T-cell (primary cell): ENCODE measurements around the gene FGD3. TPM values are rescaled to one million over a fixed set of nuclear protein-coding genes. Genes with fewer than 3 reads are reported as not detected.
A peak's percentile ranks its signal among the peaks of the same experiment; 100 is the strongest.

Experiments used
- ATAC-seq, 4 experiments: fragments of 200-7000 bp in 3 of 4; fragments of 150-1000 bp in 1 of 4; cut with Tn5 transposase; replicated peaks in 1 of 4; 1 replicate in 3 of 4; 2 replicates in 1 of 4; pipeline ENCODE4 v1.10.0; 2021; ENCODE audit warnings: moderate library complexity in 3 of 4, mild to moderate bottlenecking in 2 of 4, moderate number of reproducible peaks in 1 of 4
- CTCF ChIA-PET, 2 donors: fragments of 300-600 bp; sonication (Branson Sonifier 250); formaldehyde crosslinking; loops; one replicate each; lab custom pipeline; 2022; ENCODE audit warnings: antibody characterized with exemption in 2 of 2; lab: Charles Lee
- POLR2A ChIA-PET, 2 donors: fragments of 300-600 bp; sonication (Branson Sonifier 250); formaldehyde crosslinking; loops; one replicate each; lab custom pipeline; 2022; ENCODE audit warnings: antibody characterized with exemption in 2 of 2; lab: Charles Lee
- DNase-seq, 35 experiments: peaks; one replicate each; pipeline versions ENCODE4 v3.0.0 to v3.0.0-alpha.2; 2013 to 2023
- H3K27ac ChIP-seq: one replicate; pipeline ENCODE4 v1.5.1; 2013; ENCODE audit warnings: low read length
- H3K27me3 ChIP-seq, 2 experiments: replicated peaks in 1 of 2; 1 replicate in 1 of 2; 2 replicates in 1 of 2; pipeline versions ENCODE4 v1.6.1 to v1.7.0; 2013; ENCODE audit warnings: low read length in 1 of 2, mixed read lengths in 1 of 2; ENCODE audit not compliant: control insufficient read depth in 2 of 2, insufficient read depth in 2 of 2; ENCODE audit errors: extremely low read depth in 1 of 2
- H3K36me3 ChIP-seq, 2 donors: 1 replicate in 1 of 2; 2 replicates in 1 of 2; pipeline versions ENCODE4 v1.6.1 to v1.7.0; 2013; ENCODE audit warnings: low read length in 1 of 2; ENCODE audit not compliant: control insufficient read depth in 2 of 2, insufficient read depth in 1 of 2; ENCODE audit errors: extremely low read depth in 1 of 2
- H3K4me1 ChIP-seq, 2 experiments: 1 replicate in 1 of 2; 2 replicates in 1 of 2; pipeline versions ENCODE4 v1.6.1 to v1.7.0; 2013; ENCODE audit warnings: low read length in 2 of 2, mixed read lengths in 1 of 2; ENCODE audit not compliant: insufficient read depth in 2 of 2, control insufficient read depth in 1 of 2; ENCODE audit errors: extremely low read depth in 1 of 2
- H3K4me3 ChIP-seq, 2 donors: 1 replicate in 1 of 2; 2 replicates in 1 of 2; pipeline versions ENCODE4 v1.5.1 to v1.7.0; 2013; ENCODE audit warnings: mild to moderate bottlenecking in 2 of 2, low read length in 1 of 2, moderate library complexity in 1 of 2; ENCODE audit not compliant: control insufficient read depth in 1 of 2; ENCODE audit errors: extremely low read depth in 1 of 2
- H3K9me3 ChIP-seq: 2 replicates; pipeline ENCODE4 v1.7.0; 2013
- H3K27ac Mint-ChIP-seq, 2 donors: one replicate each; pipeline ENCODE4 v1.8.0; 2020 to 2021; ENCODE audit warnings: mild to moderate bottlenecking in 2 of 2, mixed read lengths in 2 of 2
- H3K27me3 Mint-ChIP-seq, 2 donors: one replicate each; pipeline ENCODE4 v1.8.0; 2021 to 2022; ENCODE audit warnings: mixed read lengths in 2 of 2
- H3K36me3 Mint-ChIP-seq: one replicate; pipeline ENCODE4 v1.8.0; 2021; ENCODE audit warnings: mixed read lengths
- H3K4me1 Mint-ChIP-seq, 3 donors: one replicate each; pipeline ENCODE4 v1.8.0; 2020 to 2022; ENCODE audit warnings: mixed read lengths in 3 of 3, mild to moderate bottlenecking in 1 of 3
- H3K4me3 Mint-ChIP-seq, 3 donors: one replicate each; pipeline ENCODE4 v1.8.0; 2020 to 2022; ENCODE audit warnings: mild to moderate bottlenecking in 3 of 3, mixed read lengths in 3 of 3, moderate library complexity in 3 of 3
- H3K9me3 Mint-ChIP-seq, 3 donors: one replicate each; pipeline ENCODE4 v1.8.0; 2020 to 2022; ENCODE audit warnings: mixed read lengths in 3 of 3
- WGBS: methylation state at CpG from one replicate; pipeline ENCODE4 v1.1.5; 2013; ENCODE audit warnings: missing lambda C conversion rate; ENCODE audit not compliant: insufficient coverage; 5-methylcytosine and 5-hydroxymethylcytosine counted together
- total RNA-seq, 35 experiments: library from RNA in 6 of 35; stranded (reverse) in 6 of 35; fragments of 120-200 nt in 1 of 35; gene quantifications; one replicate each; pipeline versions ENCODE4 v1.2.1 to v1.2.4 and lab custom pipeline; 2013 to 2026

The FGD3 gene
- total RNA-seq, 5 donors from 2014 or later (not counting 1 experiment from before 2014, with no cell fraction given) = 188 to 349 (median 293) TPM

GRCh38 chr9:92984976-92985375, 37.7 kb downstream of the FGD3 start:
- WGBS = no CpG with 5 or more reads among the region's 3 CpGs
- ChIA-PET POLR2A (interaction anchor here in 1 of 2 donors (0.5 to 0.7 kb wide), 3 partner anchors 19 to 220 kb away, joined by 3 to 6 read pairs (median 3); partner anchors contain the start of gene BICD2), CTCF (interaction anchor here in 1 of 2 donors (0.6 to 1.2 kb wide), 6 partner anchors 16 to 1841 kb away, joined by 3 to 4 read pairs (median 3); no protein-coding TSS in a partner anchor)
- Histone ChIP-seq H3K9me3 (no peaks in the 10 kb centered on the region), H3K4me1 (peaks cover 37 to 57% of the 10 kb centered on the region in 2 experiments), H3K27me3 (no peaks in the 10 kb centered on the region), H3K36me3 (peaks cover 8 to 30% of the 10 kb centered on the region in 2 donors), H3K4me3 (no peak overlapping the region), H3K27ac (peak overlapping the region; percentile 9)
- no peak for ATAC-seq
- Mint-ChIP-seq H3K36me3 (peaks cover 62% of the 10 kb centered on the region), H3K4me1 (peaks cover 84 to 92% (median 89%) of the 10 kb centered on the region in 3 donors), H3K27ac (peak overlapping the region; percentile 83 to 85), H3K9me3 (no peaks in the 10 kb centered on the region), H3K27me3 (no peaks in the 10 kb centered on the region), H3K4me3 (peak overlapping the region in 1 of 3 donors; percentile 24)
- DNase-seq = no peak

- H3K4me3 Mint-ChIP-seq = peak overlapping the region in 1 of 3 donors; percentile 55
- DNase-seq = peak in 32 of 35 experiments; percentile 29 to 78 (median 56)
- no peak overlapping the region for H3K4me3 ChIP-seq
- H3K36me3 Mint-ChIP-seq = peaks cover 62% of the 10 kb centered on the region
- peaks cover 31 to 54% of the 10 kb centered on the region in 2 experiments for H3K4me1 ChIP-seq
- 100% methylated on average over 2 of the region's 6 CpGs for WGBS
- no peaks in the 10 kb centered on the region for H3K9me3 ChIP-seq
- no peaks in the 10 kb centered on the region for H3K27me3 Mint-ChIP-seq
- ChIA-PET POLR2A (no interaction called here), CTCF (interaction anchor here (0.5 to 1.0 kb wide), 5 partner anchors 12 to 574 kb away, joined by 3 read pairs; no protein-coding TSS in a partner anchor)
- H3K27ac ChIP-seq = peak overlapping the region; percentile 3
- no peaks in the 10 kb centered on the region for H3K9me3 Mint-ChIP-seq
- no peaks in the 10 kb centered on the region for H3K27me3 ChIP-seq
- peaks cover 8 to 30% of the 10 kb centered on the region in 2 donors for H3K36me3 ChIP-seq
- peaks cover 84 to 92% (median 90%) of the 10 kb centered on the region in 3 donors for H3K4me1 Mint-ChIP-seq
- ATAC-seq = peak; percentile 49 to 63 (median 58)
- H3K27ac Mint-ChIP-seq = peak overlapping the region; percentile 83 to 85
Measured at GRCh38 chr9:92986176-92987119, 39.1 kb downstream of the FGD3 start.

GRCh38 chr9:92988215-92988768, 41.0 kb downstream of the FGD3 start:
- ATAC-seq (peak in 3 of 4 experiments; percentile 42 to 45 (median 44)), DNase-seq (no peak)
- no peaks in the 10 kb centered on the region for H3K9me3 ChIP-seq
- no peak overlapping the region for H3K4me3 ChIP-seq
- Mint-ChIP-seq H3K27ac (peak overlapping the region; percentile 83 to 85), H3K36me3 (peaks cover 64% of the 10 kb centered on the region), H3K27me3 (no peaks in the 10 kb centered on the region), H3K4me1 (peaks cover 91 to 95% (median 95%) of the 10 kb centered on the region in 3 donors), H3K9me3 (no peaks in the 10 kb centered on the region), H3K4me3 (peak overlapping the region; percentile 14 to 55 (median 48))
- peak overlapping the region; percentile 16 for H3K27ac ChIP-seq
- no peaks in the 10 kb centered on the region for H3K27me3 ChIP-seq
- ChIA-PET CTCF (interaction anchor here in 1 of 2 donors (0.7 to 1.2 kb wide), 2 partner anchors 15 to 35 kb away, joined by 3 to 5 read pairs; no protein-coding TSS in a partner anchor), POLR2A (interaction anchor here in 1 of 2 donors (0.7 kb wide), 1 partner anchor 153 kb away, joined by 5 read pairs; no protein-coding TSS in a partner anchor)
- peaks cover 27 to 61% of the 10 kb centered on the region in 2 experiments for H3K4me1 ChIP-seq
- 100% methylated on average over 1 of the region's 1 CpG for WGBS
- peaks cover 17 to 35% of the 10 kb centered on the region in 2 donors for H3K36me3 ChIP-seq

- Mint-ChIP-seq H3K27ac (peak overlapping the region; percentile 83 to 85), H3K27me3 (no peaks in the 10 kb centered on the region), H3K9me3 (peaks cover 0 to 4% (median 0%) of the 10 kb centered on the region in 3 donors), H3K4me1 (peaks cover 95 to 99% (median 97%) of the 10 kb centered on the region in 3 donors), H3K36me3 (peaks cover 67% of the 10 kb centered on the region), H3K4me3 (peak overlapping the region; percentile 48 to 56 (median 55))
- peaks cover 17 to 32% of the 10 kb centered on the region in 2 donors for H3K36me3 ChIP-seq
- DNase-seq = no peak
- H3K27ac ChIP-seq = no peak overlapping the region
- no peaks in the 10 kb centered on the region for H3K27me3 ChIP-seq
- no CpG with 5 or more reads among the region's 3 CpGs for WGBS
- ChIA-PET POLR2A (interaction anchor here (0.5 to 1.0 kb wide), 8 partner anchors 9 to 1834 kb away, joined by 3 to 15 read pairs (median 5); no protein-coding TSS in a partner anchor), CTCF (interaction anchor here in 1 of 2 donors (0.5 to 1.3 kb wide), 7 partner anchors 9 to 279 kb away, joined by 3 to 8 read pairs (median 3); no protein-coding TSS in a partner anchor)
- H3K4me1 ChIP-seq = peaks cover 23 to 61% of the 10 kb centered on the region in 2 experiments
- H3K4me3 ChIP-seq = no peak overlapping the region
- peak; percentile 44 to 72 (median 60) for ATAC-seq
- H3K9me3 ChIP-seq = no peaks in the 10 kb centered on the region
Measured at GRCh38 chr9:92989561-92989960, 42.2 kb downstream of the FGD3 start.

- Histone ChIP-seq H3K9me3 (no peaks in the 10 kb centered on the region), H3K27ac (no peak overlapping the region), H3K4me1 (peaks cover 18 to 52% of the 10 kb centered on the region in 2 experiments), H3K36me3 (peaks cover 12 to 32% of the 10 kb centered on the region in 2 donors), H3K4me3 (no peak overlapping the region), H3K27me3 (no peaks in the 10 kb centered on the region)
- no peaks in the 10 kb centered on the region for H3K27me3 Mint-ChIP-seq
- H3K9me3 Mint-ChIP-seq = peaks cover 0 to 4% (median 0%) of the 10 kb centered on the region in 3 donors
- H3K4me1 Mint-ChIP-seq = peaks cover 97 to 100% (median 98%) of the 10 kb centered on the region in 3 donors
- H3K36me3 Mint-ChIP-seq = peaks cover 72% of the 10 kb centered on the region
- no peak for ATAC-seq
- CTCF ChIA-PET = interaction anchor here in 1 of 2 donors (0.9 to 1.3 kb wide), 2 partner anchors 13 to 26 kb away, joined by 3 to 6 read pairs; no protein-coding TSS in a partner anchor
- peak overlapping the region; percentile 83 to 85 for H3K27ac Mint-ChIP-seq
- POLR2A ChIA-PET = interaction anchor here in 1 of 2 donors (0.6 to 1.0 kb wide), 3 partner anchors 13 to 1835 kb away, joined by 5 to 15 read pairs (median 11); no protein-coding TSS in a partner anchor
- peak overlapping the region; percentile 8 to 55 (median 25) for H3K4me3 Mint-ChIP-seq
- 96% methylated on average over 2 of the region's 3 CpGs for WGBS
- no peak for DNase-seq
Measured at GRCh38 chr9:92990461-92990860, 43.1 kb downstream of the FGD3 start.
